GM21529 (cell line): ENCODE measurements around the gene IL32.

Experiments used
- ATAC-seq: cut with Tn5 transposase; IDR thresholded peaks from one replicate; pipeline ENCODE4 v1.9.1; 2021; ENCODE audit not compliant: unreplicated experiment

Gene IL32

GRCh38 chr16:3113765-3114479 lies 48.5 kb downstream of the IL32 start:
- ATAC-seq, result no peak

GRCh38 chr16:3115003-3115402 lies 49.6 kb downstream of the IL32 start:
- no peak for ATAC-seq

DNA sequence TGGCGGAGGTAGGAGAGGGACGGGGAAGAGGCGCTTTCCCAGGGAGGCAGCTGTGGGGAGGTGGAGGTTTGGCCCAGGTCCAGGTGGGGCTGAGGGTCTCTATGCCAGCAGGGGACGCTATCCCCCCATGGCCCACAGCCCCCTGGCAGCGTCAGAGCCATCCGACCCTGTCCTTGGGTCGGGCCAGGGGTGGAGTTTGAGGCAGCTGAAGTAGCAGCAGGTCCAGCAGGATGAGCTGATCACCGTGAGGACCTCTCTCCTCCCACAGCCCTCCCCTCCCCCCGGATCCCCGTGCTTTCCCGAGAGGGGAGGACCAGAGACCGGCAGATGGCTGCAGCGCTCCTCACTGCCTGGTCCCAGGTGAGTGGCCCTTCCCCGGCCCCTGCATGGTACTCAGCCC lies 50.1 kb downstream of the IL32 start:
- no peak for ATAC-seq

DNA sequence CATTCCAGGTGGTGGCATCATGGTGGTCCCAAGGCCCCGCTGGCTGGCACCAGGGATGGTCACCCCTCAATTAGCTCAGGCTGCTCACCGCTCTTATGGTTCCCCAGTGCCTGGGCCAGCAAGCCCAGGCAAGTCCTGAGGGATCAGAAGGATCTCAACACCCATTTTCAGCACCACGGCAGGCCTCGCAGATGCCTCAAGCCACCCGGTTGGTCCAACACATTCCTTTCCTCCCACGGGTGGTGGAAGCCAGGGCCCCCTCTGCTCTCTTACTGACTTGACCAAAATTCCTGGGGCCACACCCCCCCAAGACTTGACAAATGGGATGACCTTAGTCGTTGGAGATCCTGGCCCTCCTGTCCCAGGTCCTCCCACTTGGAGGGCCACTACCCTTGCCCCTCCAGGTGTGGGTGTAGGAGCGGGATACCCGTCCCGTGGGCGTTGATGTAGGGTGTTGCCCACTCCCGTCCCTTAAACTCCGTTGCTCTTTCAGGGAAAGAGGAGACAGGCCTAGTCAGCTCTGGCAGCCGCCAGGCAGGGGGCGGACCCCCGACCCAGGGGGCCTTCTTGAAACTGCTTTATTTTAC lies 52.9 kb downstream of the IL32 start:
- ATAC-seq, result no peak

DNA sequence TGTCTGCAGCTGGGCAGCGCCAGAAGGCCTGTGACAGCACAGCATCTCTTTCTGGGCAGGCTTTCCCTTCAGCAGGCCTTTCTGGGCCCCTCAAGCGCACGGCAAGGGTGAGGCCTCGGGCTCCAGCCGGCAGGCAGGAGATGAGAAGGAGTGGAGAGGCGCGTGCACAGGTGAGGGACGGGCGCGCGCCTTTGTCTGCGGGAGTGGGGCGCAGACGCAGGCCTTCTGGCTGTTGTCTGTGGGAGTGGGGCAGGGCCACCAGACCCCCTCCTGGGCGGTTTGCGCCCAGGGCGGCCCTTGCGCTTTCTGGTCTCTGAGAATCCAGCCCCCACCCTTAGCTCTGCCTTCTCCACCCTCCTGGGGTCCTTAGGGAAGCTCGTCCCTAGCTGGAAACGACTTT lies 53.4 kb downstream of the IL32 start:
- ATAC-seq, result no peak
